ENCODE measurements around the gene SP2.

The SP2 gene

GRCh38 chr17:47866941-47867340 is 29.1 kb upstream of the SP2 start:
- in situ Hi-C loops (cut with HindIII; ENCODE audit: low pct_ligation_motif_present, low sequenced_read_pairs): no loop called here
- TF ChIP-seq, protein P1, sequence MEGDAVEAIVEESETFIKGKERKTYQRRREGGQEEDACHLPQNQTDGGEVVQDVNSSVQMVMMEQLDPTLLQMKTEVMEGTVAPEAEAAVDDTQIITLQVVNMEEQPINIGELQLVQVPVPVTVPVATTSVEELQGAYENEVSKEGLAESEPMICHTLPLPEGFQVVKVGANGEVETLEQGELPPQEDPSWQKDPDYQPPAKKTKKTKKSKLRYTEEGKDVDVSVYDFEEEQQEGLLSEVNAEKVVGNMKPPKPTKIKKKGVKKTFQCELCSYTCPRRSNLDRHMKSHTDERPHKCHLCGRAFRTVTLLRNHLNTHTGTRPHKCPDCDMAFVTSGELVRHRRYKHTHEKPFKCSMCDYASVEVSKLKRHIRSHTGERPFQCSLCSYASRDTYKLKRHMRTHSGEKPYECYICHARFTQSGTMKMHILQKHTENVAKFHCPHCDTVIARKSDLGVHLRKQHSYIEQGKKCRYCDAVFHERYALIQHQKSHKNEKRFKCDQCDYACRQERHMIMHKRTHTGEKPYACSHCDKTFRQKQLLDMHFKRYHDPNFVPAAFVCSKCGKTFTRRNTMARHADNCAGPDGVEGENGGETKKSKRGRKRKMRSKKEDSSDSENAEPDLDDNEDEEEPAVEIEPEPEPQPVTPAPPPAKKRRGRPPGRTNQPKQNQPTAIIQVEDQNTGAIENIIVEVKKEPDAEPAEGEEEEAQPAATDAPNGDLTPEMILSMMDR (IDR thresholded peaks at IDR 0.05; ENCODE audit: low read depth, low read length, missing control alignments): no peak
- H3K27ac ChIP-seq: no peak overlapping the region
- DNase-seq: no peak
- no peaks in the 10 kb centered on the region for H3K36me3 ChIP-seq (replicated peaks)
- peaks cover 24% of the 10 kb centered on the region for H3K27me3 ChIP-seq (replicated peaks)
- no peak overlapping the region for H3K4me3 ChIP-seq (ENCODE audit: low read depth, low read length)

DNA sequence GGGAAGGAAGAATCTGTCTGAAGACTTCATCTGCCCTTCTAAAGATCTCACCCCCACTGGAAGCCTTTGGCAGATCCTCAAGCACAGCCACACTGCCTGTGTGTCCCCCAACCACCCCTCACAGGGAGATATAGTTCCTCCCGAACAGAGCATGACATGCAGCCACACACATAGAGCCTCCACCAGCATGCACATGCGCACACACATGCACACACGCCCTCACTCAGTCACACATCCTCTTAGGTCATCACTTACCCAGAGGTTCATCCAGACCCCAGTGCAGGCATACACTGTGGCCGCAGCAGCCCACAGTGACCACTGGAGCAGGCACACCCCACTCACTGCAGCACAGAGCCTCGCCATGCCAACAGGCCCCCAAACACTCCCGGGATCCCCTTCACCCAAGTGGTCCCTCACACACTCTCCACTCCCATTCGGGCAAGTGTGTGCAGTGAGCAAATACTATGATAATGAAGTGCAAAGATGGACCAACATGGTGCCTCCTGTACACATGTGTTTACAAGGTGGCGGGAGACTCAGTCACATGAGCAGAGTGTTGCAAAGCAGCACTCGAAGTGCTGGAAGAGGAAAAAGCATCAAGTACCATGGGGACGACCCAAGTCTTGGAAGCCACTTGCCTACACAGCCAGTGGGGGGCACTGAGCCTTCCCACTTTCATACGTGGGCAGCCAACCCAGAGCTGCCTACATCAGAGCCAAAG is 28.1 kb upstream of the SP2 start:
- H3K27ac ChIP-seq: no peak overlapping the region
- peaks cover 34% of the 10 kb centered on the region for H3K27me3 ChIP-seq (replicated peaks)
- in situ Hi-C loops (cut with HindIII; ENCODE audit: low pct_ligation_motif_present, low sequenced_read_pairs): no loop called here
- no peaks in the 10 kb centered on the region for H3K36me3 ChIP-seq (replicated peaks)
- no peak for DNase-seq
- no peak overlapping the region for H3K4me3 ChIP-seq (ENCODE audit: low read depth, low read length)
- TF ChIP-seq, protein P1 (IDR thresholded peaks at IDR 0.05; ENCODE audit: low read depth, low read length, missing control alignments): no peak

DNA sequence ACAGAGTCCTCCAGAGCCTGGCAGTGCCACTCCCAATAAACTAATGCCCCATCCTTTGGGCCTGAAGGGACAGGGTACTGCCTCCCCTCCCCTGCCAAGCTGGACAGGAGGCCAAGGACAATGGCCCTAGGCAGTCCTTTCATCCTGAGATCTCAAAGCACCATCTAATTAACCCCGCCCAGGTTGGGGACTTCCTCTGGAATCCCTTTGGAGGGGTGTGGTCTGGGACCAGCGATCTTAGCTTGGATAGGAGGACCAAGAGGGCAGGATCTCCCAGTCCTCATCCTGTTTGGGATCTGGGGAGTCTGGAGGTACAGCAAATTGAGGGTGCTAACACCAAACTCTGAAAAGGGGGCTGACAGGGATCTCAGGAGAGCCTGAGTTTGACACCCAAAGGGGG is 26.9 kb upstream of the SP2 start:
- DNase-seq: no peak
- no peak overlapping the region for H3K4me3 ChIP-seq (ENCODE audit: low read depth, low read length)
- no peak overlapping the region for H3K27ac ChIP-seq
- in situ Hi-C loops (cut with HindIII; ENCODE audit: low pct_ligation_motif_present, low sequenced_read_pairs): no loop called here
- H3K27me3 ChIP-seq (replicated peaks): peaks cover 45% of the 10 kb centered on the region
- no peaks in the 10 kb centered on the region for H3K36me3 ChIP-seq (replicated peaks)
- TF ChIP-seq, protein P1 (IDR thresholded peaks at IDR 0.05; ENCODE audit: low read depth, low read length, missing control alignments): no peak

DNA sequence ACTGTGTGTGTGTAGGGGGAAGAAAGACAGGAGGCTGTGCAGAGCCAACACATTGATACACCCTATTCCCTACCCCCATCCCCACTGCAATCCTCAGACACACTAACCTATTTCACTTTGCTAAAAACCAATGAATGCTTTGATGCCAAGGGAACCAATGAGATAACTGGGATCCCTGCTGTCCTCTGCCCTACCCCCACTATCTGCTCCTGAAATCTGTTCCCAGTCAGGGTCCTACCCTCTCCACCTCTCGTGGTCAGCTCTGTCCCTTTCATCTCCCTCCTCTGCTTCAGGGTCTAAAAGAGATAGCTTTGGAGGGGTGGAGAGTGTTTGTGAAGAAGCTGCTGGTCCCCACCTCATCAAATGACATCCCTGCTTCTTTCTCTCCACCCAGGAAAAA is 26.0 kb upstream of the SP2 start:
- TF ChIP-seq, protein P1 (IDR thresholded peaks at IDR 0.05; ENCODE audit: low read depth, low read length, missing control alignments): no peak
- in situ Hi-C loops (cut with HindIII; ENCODE audit: low pct_ligation_motif_present, low sequenced_read_pairs): no loop called here
- no peaks in the 10 kb centered on the region for H3K36me3 ChIP-seq (replicated peaks)
- H3K4me3 ChIP-seq (ENCODE audit: low read depth, low read length): no peak overlapping the region
- H3K27ac ChIP-seq: no peak overlapping the region
- peaks cover 53% of the 10 kb centered on the region for H3K27me3 ChIP-seq (replicated peaks)
- DNase-seq: no peak

DNA sequence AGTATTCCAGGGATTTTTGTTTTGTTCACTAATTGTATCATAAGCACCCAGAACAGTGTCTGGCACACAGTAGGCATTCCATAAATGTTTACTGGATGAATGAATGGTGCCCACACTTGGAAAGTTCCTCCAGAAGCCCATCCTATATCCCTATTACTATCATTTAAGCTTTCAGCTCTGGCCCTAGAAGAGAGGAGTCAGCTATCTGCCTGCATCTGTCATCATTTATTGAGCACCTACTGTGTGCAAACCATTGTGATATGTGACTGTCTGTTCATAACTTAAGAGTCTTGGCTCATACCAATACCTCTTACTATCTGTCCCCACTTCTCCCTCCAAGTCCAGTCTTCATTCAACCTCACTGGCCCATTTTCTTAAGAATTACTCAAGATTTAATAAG is 25.0 kb upstream of the SP2 start:
- H3K4me3 ChIP-seq (ENCODE audit: low read depth, low read length): no peak overlapping the region
- H3K36me3 ChIP-seq (replicated peaks): no peaks in the 10 kb centered on the region
- in situ Hi-C loops (cut with HindIII; ENCODE audit: low pct_ligation_motif_present, low sequenced_read_pairs): no loop called here
- DNase-seq: no peak
- no peak overlapping the region for H3K27ac ChIP-seq
- peaks cover 55% of the 10 kb centered on the region for H3K27me3 ChIP-seq (replicated peaks)
- TF ChIP-seq, protein P1 (IDR thresholded peaks at IDR 0.05; ENCODE audit: low read depth, low read length, missing control alignments): no peak

Measured in brain microvascular endothelial cell (primary cell).